A375 (cell line): ENCODE data around the gene CHFR. TPM values are rescaled to one million over a fixed set of nuclear protein-coding genes. Genes with fewer than 3 reads are reported as not detected.

Experiments
- total RNA-seq: library from RNA; depleted of rRNA; stranded (reverse); fragments of >200 nt; shearing (Covaris generic); gene quantifications from 2 replicates; pipeline ENCODE4 v1.2.3, GENCODE V29; 2014; rRNA removed

Gene CHFR
- total RNA-seq: 17.1 and 20.9 TPM in 2 replicates

DNA sequence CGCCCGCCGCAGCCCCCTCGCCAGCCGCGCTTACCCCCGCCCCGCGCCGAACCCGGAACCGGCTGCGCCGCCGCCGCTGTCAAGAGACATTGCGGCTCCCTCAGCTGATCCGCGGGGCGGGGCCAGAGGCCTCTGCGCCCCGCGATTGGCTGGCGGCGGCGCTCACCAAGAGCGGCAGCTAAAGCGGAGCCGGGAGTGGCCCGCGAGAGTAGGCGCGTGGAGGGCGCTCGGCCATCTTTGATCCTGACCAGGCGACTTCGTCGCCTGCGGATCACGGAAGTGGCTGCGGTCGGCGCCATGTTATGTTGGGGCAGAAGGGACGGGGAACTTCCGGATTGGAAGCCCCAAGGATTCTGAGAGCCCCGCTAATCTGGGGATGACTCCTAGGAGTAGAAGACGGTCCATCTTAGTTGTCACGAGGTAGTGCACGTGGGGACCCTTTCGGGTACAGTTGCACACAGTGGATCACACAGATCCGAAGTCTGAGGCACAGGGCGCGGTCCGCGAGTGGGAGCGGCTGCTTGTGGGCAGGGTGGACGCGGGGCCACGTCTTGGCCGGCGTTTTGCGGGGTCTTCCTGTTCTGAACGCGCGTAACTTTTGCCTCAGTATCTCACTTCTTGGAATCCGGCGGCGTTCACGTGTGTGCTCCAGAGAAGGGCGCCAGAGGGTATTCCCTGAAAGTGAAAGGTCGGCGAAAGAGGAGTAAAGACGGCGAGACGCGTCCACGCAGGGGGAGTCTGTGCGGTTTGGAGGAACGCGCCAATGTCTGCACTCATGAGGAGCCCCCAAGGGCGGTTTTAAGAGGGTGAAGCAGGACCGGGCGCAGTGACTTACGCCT lies at the start of gene CHFR:
CHFR (minus strand) TSS at position 93 of the 839 bp plus-strand sequence. CDS start 277 bp downstream, outside the sequence.

GRCh38 chr12:132828706-132829534 lies 58.5 kb downstream of the CHFR start, which contains the start of gene GOLGA3:
GOLGA3 (minus strand) TSS chr12:132828869; CDS start chr12:132822128, 6,741 bp downstream.

Other genes starting within 250 kb of the CHFR start
- 84.5 and 95.1 TPM in 2 replicates for gene POLE, start 200.3 kb downstream of the CHFR start, total RNA-seq
- 39.6 and 55.4 TPM in 2 replicates for gene PXMP2, start 200.0 kb downstream of the CHFR start, total RNA-seq
- 81.7 and 104 TPM in 2 replicates for gene PGAM5, start 176.8 kb downstream of the CHFR start, total RNA-seq
- 48.1 and 58.6 TPM in 2 replicates for gene ANKLE2, start 125.8 kb downstream of the CHFR start, total RNA-seq
- 74.9 and 86.3 TPM in 2 replicates for gene GOLGA3, start 58.7 kb downstream of the CHFR start, total RNA-seq
- gene ZNF605, start 68.7 kb upstream of the CHFR start, total RNA-seq: 5.6 and 6.3 TPM in 2 replicates
- gene ZNF26, start 98.8 kb upstream of the CHFR start, total RNA-seq: 27.5 and 37.6 TPM in 2 replicates
- 19.8 and 20.4 TPM in 2 replicates for gene ZNF84, start 149.9 kb upstream of the CHFR start, total RNA-seq
- gene ZNF140, start 193.3 kb upstream of the CHFR start, total RNA-seq: 12.3 and 14.7 TPM in 2 replicates
- 1.1 and 1.4 TPM in 2 replicates for gene ZNF891, start 242.7 kb upstream of the CHFR start, total RNA-seq
- 1.2 and 3.5 TPM in 2 replicates for gene ZNF10, start 243.0 kb upstream of the CHFR start, total RNA-seq